ENCODE results near the gene C4orf54.

The C4orf54 gene

GRCh38 chr4:99657798-99658197 is at the start of gene C4orf54:
Gene C4orf54, minus strand, starts transcription at chr4:99657828. Its CDS starts 3,180 bp downstream, at chr4:99654648.
- no peak for DNase-seq (ENCODE audit: low read depth in 3 of 3)

DNA sequence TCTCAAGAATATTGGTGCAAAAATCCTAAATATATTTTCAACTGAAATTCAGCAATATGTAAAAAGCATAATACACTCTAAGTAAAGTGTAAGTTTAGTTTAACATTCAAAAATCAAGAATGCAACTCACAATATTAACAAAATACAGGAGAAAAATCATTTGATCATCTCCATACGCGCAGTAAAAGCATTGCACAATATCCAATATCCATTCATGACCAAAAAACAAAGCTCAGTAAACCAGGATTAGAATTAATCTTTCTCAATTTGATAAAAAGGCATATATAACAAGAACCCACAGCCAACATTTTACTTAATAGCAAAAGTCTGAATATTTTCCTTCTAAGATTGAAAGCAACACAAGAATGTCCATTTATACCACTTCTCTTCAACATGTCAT is 48.3 kb upstream of the C4orf54 start:
- DNase-seq (ENCODE audit: low read depth in 3 of 3): no peak

DNA sequence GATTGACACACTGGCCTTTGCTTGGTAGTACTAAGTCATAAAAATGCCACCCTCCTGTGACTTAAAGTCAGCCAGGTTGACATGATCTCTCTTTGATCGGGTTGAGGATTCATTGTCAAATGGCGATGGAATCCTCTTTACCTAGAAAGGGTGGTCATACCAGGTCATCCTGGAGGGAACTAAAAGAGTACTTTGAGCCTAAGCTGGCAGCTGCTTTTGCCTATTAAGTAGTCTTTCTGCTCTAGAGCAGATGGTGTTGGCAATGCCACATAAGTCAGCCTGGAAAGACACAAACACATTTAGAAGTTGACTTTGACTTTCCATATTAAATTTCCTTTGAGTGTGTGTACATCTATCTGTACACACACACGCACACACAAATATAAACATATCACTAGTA is 39.2 kb upstream of the C4orf54 start:
- no peak for DNase-seq (ENCODE audit: low read depth in 3 of 3)

DNA sequence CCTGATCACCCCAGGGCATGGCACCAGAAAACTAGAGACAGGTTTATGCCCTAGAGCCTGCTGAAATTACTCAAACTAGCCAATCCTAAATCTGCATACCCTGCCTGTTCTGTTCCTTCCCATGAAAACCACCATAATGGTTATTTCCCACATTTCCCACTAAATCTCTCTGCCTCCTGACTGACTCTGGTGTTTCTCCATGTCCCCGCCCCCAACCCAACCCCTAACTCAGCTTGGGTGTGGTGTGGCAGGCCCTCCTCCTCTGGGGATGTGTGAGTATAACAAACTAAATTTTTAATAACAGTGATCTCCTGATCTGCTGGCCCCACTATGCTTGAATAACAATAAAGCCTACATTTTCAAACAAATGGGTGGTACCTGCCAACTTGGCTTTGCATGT is 35.5 kb upstream of the C4orf54 start:
- DNase-seq (ENCODE audit: low read depth in 3 of 3): no peak

GRCh38 chr4:99690990-99691389 is 33.4 kb upstream of the C4orf54 start:
- no peak for DNase-seq (ENCODE audit: low read depth in 3 of 3)

GRCh38 chr4:99690472-99690871 is 32.8 kb upstream of the C4orf54 start:
- no peak for DNase-seq (ENCODE audit: low read depth in 3 of 3)

- DNase-seq (ENCODE audit: low read depth in 3 of 3): no peak
These were observed 29.5 kb upstream of the C4orf54 start for GRCh38 chr4:99687120-99687519.

DNA sequence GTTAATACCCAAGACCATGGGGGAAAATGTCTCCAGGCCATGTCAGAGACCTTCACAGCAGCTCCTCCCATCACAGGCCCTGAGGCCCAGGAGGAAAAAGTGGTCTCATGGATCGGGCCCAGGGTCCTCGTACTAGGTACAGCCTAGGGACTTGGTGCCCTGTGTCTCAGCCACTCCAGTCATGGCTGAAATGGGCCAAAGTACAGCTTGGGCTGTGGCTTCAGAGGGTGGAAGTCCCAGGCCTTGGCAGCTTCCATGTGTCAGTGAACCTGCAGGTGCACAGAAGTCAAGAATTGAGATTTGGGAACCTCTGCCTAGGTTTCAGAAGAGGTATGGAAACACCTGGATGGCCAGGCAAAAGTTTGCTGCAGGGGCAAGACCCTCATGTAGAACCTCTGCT is 27.6 kb upstream of the C4orf54 start:
- DNase-seq (ENCODE audit: low read depth in 3 of 3): no peak

DNA sequence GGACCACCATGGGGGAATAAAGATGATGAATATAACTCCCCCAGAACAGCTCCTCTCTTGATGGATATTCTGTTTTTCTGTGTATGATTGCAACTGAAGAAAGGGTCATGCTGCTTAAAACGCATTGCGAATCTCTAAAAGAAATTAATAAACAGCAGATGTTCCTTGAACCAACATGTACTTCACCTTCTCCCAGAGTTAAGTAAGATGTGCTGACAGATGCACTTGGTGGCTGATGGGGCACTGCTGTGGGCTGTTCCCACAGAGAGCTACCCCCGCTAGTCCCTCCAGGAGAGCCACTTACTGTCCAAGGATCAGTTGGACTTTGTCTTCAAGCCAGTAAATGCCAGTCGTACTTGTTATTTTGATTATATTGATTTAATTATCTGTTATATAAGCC is 26.3 kb upstream of the C4orf54 start:
- DNase-seq (ENCODE audit: low read depth in 3 of 3): no peak

- no peak for DNase-seq (ENCODE audit: low read depth in 3 of 3)
These were observed 22.3 kb upstream of the C4orf54 start for GRCh38 chr4:99679976-99680375.

- no peak for DNase-seq (ENCODE audit: low read depth in 3 of 3)
These were observed 21.6 kb upstream of the C4orf54 start for GRCh38 chr4:99679204-99679603.

DNA sequence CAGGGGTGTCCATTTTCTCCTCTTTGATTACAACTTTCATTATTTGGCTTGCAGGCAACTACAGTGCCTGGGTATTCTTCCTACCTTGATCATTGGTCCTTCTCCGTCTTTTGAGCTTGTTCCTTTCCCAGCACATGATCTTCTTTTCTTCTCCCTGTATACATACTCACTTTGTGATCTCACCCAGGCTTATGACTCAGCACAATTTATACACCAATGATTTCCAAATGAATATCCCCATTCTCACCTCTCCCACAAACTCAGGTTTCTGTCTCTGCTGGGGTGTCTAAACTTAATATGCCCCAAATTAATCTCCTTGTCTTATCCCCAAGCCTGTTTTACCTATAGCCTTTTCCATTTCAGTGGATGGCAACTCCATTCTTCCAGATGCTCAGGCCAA is 19.5 kb upstream of the C4orf54 start:
- DNase-seq (ENCODE audit: low read depth in 3 of 3): no peak

- DNase-seq (ENCODE audit: low read depth in 3 of 3): no peak
These were observed 12.9 kb upstream of the C4orf54 start for GRCh38 chr4:99670409-99671073.

- no peak for DNase-seq (ENCODE audit: low read depth in 3 of 3)
These were observed 11.5 kb upstream of the C4orf54 start for GRCh38 chr4:99669084-99669483.

DNA sequence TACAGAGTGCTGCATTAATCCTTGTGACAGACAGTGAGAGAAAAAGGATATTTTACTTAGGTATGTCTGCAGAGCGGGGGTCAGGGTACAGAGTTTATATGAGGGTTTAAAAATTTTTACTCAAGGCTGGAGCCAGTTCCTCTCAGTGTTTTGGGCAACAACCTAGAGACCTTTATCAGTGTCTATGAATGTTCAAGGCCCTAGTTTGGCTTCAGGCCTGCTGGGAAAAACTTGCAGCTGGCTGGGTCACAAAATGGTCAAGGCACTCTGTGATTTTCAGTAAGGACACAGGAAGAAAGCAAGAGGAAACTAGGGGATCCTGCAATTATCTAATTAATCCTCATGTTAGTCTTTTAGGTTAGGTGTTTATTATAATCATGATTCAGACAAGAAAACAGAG is 10.8 kb upstream of the C4orf54 start:
- DNase-seq (ENCODE audit: low read depth in 3 of 3): no peak

DNA sequence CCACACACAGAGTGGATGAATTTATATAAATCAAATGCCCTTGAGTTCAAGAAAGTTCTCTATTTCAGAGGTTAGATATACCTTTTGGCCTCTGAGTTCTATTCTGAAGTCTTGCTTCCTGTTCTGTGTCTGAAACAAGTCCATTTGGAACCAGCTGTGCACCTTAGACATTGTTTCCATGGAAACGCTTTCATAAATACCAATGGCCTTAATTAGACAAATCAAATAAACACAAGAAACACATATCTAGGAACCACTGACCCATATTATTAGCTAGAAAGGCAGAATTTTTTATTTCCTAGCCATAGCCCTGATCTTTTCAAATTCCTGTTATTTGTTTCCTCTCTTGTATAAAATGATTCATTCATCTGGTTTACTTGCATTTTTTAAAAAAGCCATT is 8.4 kb upstream of the C4orf54 start:
- DNase-seq (ENCODE audit: low read depth in 3 of 3): no peak

DNA sequence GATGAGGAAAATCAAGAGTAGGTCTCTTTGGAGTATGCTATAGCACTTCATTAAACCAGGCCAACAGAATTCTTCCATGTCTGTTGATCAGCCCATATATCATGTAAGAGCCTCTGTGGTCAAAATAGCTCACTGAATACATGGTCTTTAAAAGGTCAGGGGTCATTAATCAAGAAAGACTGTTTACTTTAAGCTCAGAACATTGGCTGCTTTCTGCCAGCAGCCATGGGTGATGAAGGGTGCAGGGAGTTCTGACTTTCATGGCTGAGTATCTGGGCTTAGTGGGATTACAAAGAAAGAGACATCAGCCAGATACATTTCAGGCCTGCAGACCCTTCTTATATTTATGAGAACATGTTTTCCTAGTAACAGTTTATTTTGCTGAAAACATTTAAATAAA is 7.1 kb upstream of the C4orf54 start:
- no peak for DNase-seq (ENCODE audit: low read depth in 3 of 3)

GRCh38 chr4:99661907-99662306 is 4.3 kb upstream of the C4orf54 start:
- DNase-seq (ENCODE audit: low read depth in 3 of 3): no peak

- DNase-seq (ENCODE audit: low read depth in 3 of 3): no peak
These were observed 1.0 kb upstream of the C4orf54 start for GRCh38 chr4:99658666-99659065.

GRCh38 chr4:99655308-99656081 is 2.1 kb downstream of the C4orf54 start:
- no peak for DNase-seq (ENCODE audit: low read depth in 3 of 3)

DNA sequence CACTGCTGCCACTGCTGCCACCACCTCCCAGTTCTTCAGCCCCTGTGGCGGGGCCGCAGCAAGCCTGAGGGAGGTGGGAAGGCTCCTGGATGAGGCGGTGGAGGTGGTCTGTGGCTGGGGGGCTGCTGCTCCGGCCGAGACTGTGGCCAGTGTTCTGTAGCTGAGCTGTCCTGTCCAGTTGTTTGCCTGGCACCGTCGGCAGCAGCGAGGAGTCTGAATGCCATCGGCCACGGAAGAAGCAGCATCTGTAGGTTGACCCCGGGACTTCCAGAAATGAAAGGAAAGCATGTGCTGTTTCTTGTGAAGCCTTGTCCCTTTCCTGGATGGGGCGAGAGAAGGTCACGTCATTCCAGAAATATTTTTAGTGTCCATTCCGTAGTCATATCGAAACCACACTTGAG is 3.3 kb downstream of the C4orf54 start:
- no peak for DNase-seq (ENCODE audit: low read depth in 3 of 3)

DNA sequence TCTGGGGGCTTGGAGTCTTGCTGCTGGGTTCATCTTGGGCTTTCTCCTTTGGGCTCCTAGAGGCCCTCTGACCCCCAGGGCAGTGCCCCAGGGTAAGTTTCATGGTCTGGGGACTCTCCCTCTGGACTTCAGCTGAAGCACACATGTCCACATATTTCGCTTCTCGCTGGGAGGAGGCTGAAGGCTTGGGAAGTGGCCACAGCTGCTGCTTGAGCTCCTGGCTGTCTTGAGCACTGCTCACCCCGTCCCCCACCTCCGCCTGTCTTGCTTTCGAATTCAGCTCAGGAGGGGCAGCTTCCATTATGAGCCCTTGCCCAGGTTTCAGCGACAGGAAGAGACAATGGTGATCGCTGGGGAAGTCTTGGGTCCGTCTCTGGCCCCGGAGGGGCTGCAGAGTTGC is 3.7 kb downstream of the C4orf54 start:
- DNase-seq (ENCODE audit: low read depth in 3 of 3): no peak

DNA sequence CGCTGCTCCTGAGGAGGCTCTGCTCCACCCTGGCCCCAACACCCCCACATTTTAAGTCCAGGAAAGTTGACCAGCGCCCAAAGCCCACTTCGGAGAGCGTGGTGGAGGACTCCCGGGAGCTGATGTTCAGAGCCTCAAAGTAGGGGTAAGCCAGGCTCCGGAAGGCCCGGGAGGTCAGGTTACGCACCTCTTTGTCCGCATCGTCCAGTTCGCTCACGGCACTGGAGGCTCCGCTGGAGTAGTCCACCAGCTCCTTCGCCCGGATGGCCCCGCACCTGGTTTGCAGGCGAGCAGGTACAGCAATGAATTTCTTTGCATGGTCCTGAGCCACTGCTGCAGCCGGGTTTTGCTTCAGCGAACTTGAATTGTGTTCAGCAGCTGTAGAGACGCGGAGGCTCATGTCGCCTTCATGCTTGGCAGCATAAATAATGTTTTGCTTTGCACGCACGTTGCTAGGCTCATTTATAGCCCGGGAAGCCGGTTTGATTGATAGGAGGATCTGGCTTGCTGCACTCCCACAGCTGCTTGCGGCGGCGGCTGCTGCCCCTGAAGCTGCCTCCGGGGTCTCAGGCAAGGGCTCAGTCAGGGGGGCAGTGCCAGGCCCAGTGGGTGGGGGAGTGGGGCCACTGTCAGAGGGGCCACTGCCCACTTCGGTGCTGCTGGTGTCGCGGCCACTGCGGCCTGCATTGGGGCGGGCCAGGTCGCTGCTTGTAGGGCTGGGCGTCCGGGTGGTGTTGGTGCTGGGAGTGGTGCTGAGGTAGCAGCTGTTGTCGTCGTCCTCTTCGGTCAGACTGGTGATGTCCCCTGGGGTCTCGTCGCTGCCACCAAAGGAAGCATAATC is 4.8 kb downstream of the C4orf54 start:
- no peak for DNase-seq (ENCODE audit: low read depth in 3 of 3)

Data from stimulated activated CD4-positive, alpha-beta T cell treated with anti-CD3 and anti-CD28 coated beads, TNF-alpha, amount 100 ng/mL, for 4 hours (primary cell).